Measurements from ENCODE around the gene EDEM3. TPM values are rescaled to one million over a fixed set of nuclear protein-coding genes. Genes with fewer than 3 reads are reported as not detected.

The EDEM3 gene
- total RNA-seq, 2 experiments from 2014 or later = 23.0 to 25.4 TPM

GRCh38 chr1:184665360-184665759, 89.3 kb downstream of the EDEM3 start:
- H3K9me3 Mint-ChIP-seq (ENCODE audit: low read depth) = no peaks in the 10 kb centered on the region
- ATAC-seq = no peak
- H3K36me3 Mint-ChIP-seq = no peaks in the 10 kb centered on the region
- CTCF ChIA-PET = interaction anchor here (1.2 to 1.4 kb wide), 3 partner anchors 13 to 24 kb away, joined by 3 to 4 read pairs (median 3); no protein-coding TSS in a partner anchor
- H3K27me3 Mint-ChIP-seq = peaks cover 9% of the 10 kb centered on the region
- H3K4me1 Mint-ChIP-seq = peaks cover 3% of the 10 kb centered on the region
- H3K4me3 Mint-ChIP-seq = no peak overlapping the region
- no peak overlapping the region for H3K27ac Mint-ChIP-seq
- no peak for DNase-seq

- peaks cover 9% of the 10 kb centered on the region for H3K27me3 Mint-ChIP-seq
- peaks cover 3% of the 10 kb centered on the region for H3K4me1 Mint-ChIP-seq
- DNase-seq (no peak), ATAC-seq (no peak)
- H3K9me3 Mint-ChIP-seq (ENCODE audit: low read depth) = no peaks in the 10 kb centered on the region
- H3K36me3 Mint-ChIP-seq = no peaks in the 10 kb centered on the region
- CTCF ChIA-PET = interaction anchor here (0.9 to 2.0 kb wide), 18 partner anchors 9 to 816 kb away, joined by 3 to 7 read pairs (median 4); no protein-coding TSS in a partner anchor
- no peak overlapping the region for H3K4me3 Mint-ChIP-seq
- H3K27ac Mint-ChIP-seq = no peak overlapping the region
Observed at GRCh38 chr1:184664661-184665060, 90.0 kb downstream of the EDEM3 start.

DNA sequence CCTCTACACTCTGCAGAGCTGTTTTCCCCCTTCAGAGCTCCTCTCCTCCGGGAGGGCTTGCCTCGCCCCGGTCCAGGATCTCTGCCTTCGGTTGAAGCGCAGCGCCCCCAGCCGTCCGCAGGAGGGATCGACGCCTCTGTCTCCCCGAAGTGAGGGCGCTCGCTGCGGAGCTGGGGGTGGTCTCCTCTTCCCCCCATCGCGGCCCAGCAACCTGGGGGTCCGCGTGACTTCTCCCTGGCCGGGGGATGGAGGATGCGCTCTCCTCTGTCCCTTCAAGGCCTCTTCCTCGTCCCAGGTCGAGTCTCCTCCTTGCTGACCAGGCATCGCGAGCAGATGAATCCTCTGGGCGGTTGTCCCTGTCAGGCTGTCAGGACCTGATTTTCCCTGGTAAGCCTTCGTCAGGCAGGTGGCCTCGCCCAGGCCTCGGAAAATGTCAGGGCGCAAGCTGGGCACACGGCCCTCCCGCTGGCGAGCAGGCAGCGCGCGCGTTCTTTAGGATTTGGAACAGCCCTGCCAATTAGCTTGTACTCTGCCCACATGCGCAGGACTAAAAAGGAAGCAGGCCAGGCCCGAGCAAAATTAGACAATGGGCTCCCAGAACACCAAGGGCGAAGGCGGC, 90.5 kb downstream of the EDEM3 start:
- peaks cover 3% of the 10 kb centered on the region for H3K4me1 Mint-ChIP-seq

GRCh38 chr1:184661801-184662200, 92.9 kb downstream of the EDEM3 start:
- H3K4me1 Mint-ChIP-seq = peaks cover 3% of the 10 kb centered on the region
- H3K36me3 Mint-ChIP-seq = no peaks in the 10 kb centered on the region
- no peaks in the 10 kb centered on the region for H3K9me3 Mint-ChIP-seq (ENCODE audit: low read depth)
- no peak overlapping the region for H3K27ac Mint-ChIP-seq
- CTCF ChIA-PET = interaction anchor here (1.1 kb wide), 1 partner anchor 19 kb away, joined by 4 read pairs; no protein-coding TSS in a partner anchor
- H3K4me3 Mint-ChIP-seq = no peak overlapping the region
- peaks cover 7% of the 10 kb centered on the region for H3K27me3 Mint-ChIP-seq
- DNase-seq = no peak
- no peak for ATAC-seq

More for the DNA sequence above, 90.5 kb downstream of the EDEM3 start:
- CTCF ChIA-PET = interaction anchor here (0.7 to 2.0 kb wide), 23 partner anchors 9 to 815 kb away, joined by 3 to 7 read pairs (median 3); no protein-coding TSS in a partner anchor
- Mint-ChIP-seq H3K9me3 (ENCODE audit: low read depth) (no peaks in the 10 kb centered on the region), H3K4me3 (no peak overlapping the region), H3K27me3 (peaks cover 7% of the 10 kb centered on the region), H3K27ac (no peak overlapping the region), H3K36me3 (no peaks in the 10 kb centered on the region)
- DNase-seq (peak; percentile 63), ATAC-seq (peak; percentile 76)

GRCh38 chr1:184660462-184661191, 94.0 kb downstream of the EDEM3 start:
- CTCF ChIA-PET = no interaction called here
- no peaks in the 10 kb centered on the region for H3K36me3 Mint-ChIP-seq
- H3K9me3 Mint-ChIP-seq (ENCODE audit: low read depth) = no peaks in the 10 kb centered on the region
- H3K4me3 Mint-ChIP-seq = no peak overlapping the region
- H3K27ac Mint-ChIP-seq = no peak overlapping the region
- no peak for ATAC-seq
- peaks cover 3% of the 10 kb centered on the region for H3K4me1 Mint-ChIP-seq
- no peak for DNase-seq
- peaks cover 7% of the 10 kb centered on the region for H3K27me3 Mint-ChIP-seq

GRCh38 chr1:184658055-184658454, 96.6 kb downstream of the EDEM3 start:
- Mint-ChIP-seq H3K4me3 (no peak overlapping the region), H3K36me3 (no peaks in the 10 kb centered on the region), H3K4me1 (no peaks in the 10 kb centered on the region), H3K27me3 (peaks cover 11% of the 10 kb centered on the region), H3K27ac (no peak overlapping the region), H3K9me3 (ENCODE audit: low read depth) (no peaks in the 10 kb centered on the region)
- no peak for DNase-seq
- no peak for ATAC-seq
- CTCF ChIA-PET = no interaction called here

GRCh38 chr1:184656221-184656620, 98.4 kb downstream of the EDEM3 start:
- ATAC-seq = no peak
- CTCF ChIA-PET = interaction anchor here (1.2 kb wide), 1 partner anchor 8 kb away, joined by 4 read pairs; no protein-coding TSS in a partner anchor

DNA sequence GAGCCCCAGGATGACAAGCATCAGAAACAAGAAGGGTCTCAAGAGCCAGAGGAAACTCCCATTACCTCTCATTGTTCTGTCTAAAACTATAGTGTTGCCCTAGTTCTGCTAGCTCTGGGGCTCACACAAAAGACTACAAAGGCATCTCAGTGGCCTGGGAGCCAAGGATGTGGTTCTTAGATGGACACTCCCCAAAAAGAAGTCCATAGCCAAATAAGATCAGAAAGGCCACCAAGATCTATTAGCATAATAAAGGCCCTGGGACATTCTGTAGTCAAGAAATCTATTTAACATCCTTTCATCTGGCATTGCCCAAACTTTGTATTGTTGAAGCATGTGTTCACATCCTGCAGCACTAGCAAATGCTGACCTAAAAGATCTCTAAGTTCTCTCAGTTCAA, 99.5 kb downstream of the EDEM3 start:
- H3K4me1 Mint-ChIP-seq = no peaks in the 10 kb centered on the region
- H3K27ac Mint-ChIP-seq = no peak overlapping the region
- no peaks in the 10 kb centered on the region for H3K9me3 Mint-ChIP-seq (ENCODE audit: low read depth)
- no peak overlapping the region for H3K4me3 Mint-ChIP-seq
- CTCF ChIA-PET = interaction anchor here (1.2 kb wide), 1 partner anchor 9 kb away, joined by 4 read pairs; no protein-coding TSS in a partner anchor
- ATAC-seq = no peak
- H3K27me3 Mint-ChIP-seq = peaks cover 27% of the 10 kb centered on the region
- H3K36me3 Mint-ChIP-seq = peaks cover 2% of the 10 kb centered on the region
- DNase-seq = no peak

More at GRCh38 chr1:184656221-184656620, 98.4 kb downstream of the EDEM3 start:
- no peak for DNase-seq
- Mint-ChIP-seq H3K36me3 (peaks cover 2% of the 10 kb centered on the region), H3K9me3 (ENCODE audit: low read depth) (no peaks in the 10 kb centered on the region), H3K4me3 (no peak overlapping the region), H3K4me1 (no peaks in the 10 kb centered on the region), H3K27ac (no peak overlapping the region), H3K27me3 (peaks cover 27% of the 10 kb centered on the region)

- no peaks in the 10 kb centered on the region for H3K4me1 Mint-ChIP-seq
- DNase-seq (no peak), ATAC-seq (no peak)
- H3K9me3 Mint-ChIP-seq (ENCODE audit: low read depth) = no peaks in the 10 kb centered on the region
- no peak overlapping the region for H3K4me3 Mint-ChIP-seq
- H3K27ac Mint-ChIP-seq = no peak overlapping the region
- peaks cover 29% of the 10 kb centered on the region for H3K27me3 Mint-ChIP-seq
- peaks cover 2% of the 10 kb centered on the region for H3K36me3 Mint-ChIP-seq
- CTCF ChIA-PET = interaction anchor here (3.1 kb wide), 1 partner anchor 14 kb away, joined by 7 read pairs; no protein-coding TSS in a partner anchor
Observed at GRCh38 chr1:184650177-184650866, 104.3 kb downstream of the EDEM3 start.

- no peak for DNase-seq
- Mint-ChIP-seq H3K36me3 (peaks cover 2% of the 10 kb centered on the region), H3K4me1 (no peaks in the 10 kb centered on the region), H3K27me3 (peaks cover 25% of the 10 kb centered on the region), H3K27ac (no peak overlapping the region), H3K9me3 (ENCODE audit: low read depth) (no peaks in the 10 kb centered on the region), H3K4me3 (no peak overlapping the region)
- CTCF ChIA-PET = no interaction called here
- no peak for ATAC-seq
Observed at GRCh38 chr1:184649451-184649888, 105.2 kb downstream of the EDEM3 start.

- H3K9me3 Mint-ChIP-seq (ENCODE audit: low read depth) = no peaks in the 10 kb centered on the region
- CTCF ChIA-PET = no interaction called here
- no peak overlapping the region for H3K4me3 Mint-ChIP-seq
- H3K27me3 Mint-ChIP-seq = peaks cover 23% of the 10 kb centered on the region
- DNase-seq (no peak), ATAC-seq (no peak)
- no peaks in the 10 kb centered on the region for H3K4me1 Mint-ChIP-seq
- H3K27ac Mint-ChIP-seq = no peak overlapping the region
- peaks cover 2% of the 10 kb centered on the region for H3K36me3 Mint-ChIP-seq
Observed at GRCh38 chr1:184648856-184649201, 105.8 kb downstream of the EDEM3 start.

GRCh38 chr1:184648160-184648855, 106.3 kb downstream of the EDEM3 start:
- CTCF ChIA-PET = no interaction called here
- Mint-ChIP-seq H3K27me3 (peaks cover 23% of the 10 kb centered on the region), H3K27ac (no peak overlapping the region), H3K9me3 (ENCODE audit: low read depth) (no peaks in the 10 kb centered on the region), H3K36me3 (peaks cover 2% of the 10 kb centered on the region), H3K4me1 (no peaks in the 10 kb centered on the region), H3K4me3 (no peak overlapping the region)
- ATAC-seq (no peak), DNase-seq (no peak)

DNA sequence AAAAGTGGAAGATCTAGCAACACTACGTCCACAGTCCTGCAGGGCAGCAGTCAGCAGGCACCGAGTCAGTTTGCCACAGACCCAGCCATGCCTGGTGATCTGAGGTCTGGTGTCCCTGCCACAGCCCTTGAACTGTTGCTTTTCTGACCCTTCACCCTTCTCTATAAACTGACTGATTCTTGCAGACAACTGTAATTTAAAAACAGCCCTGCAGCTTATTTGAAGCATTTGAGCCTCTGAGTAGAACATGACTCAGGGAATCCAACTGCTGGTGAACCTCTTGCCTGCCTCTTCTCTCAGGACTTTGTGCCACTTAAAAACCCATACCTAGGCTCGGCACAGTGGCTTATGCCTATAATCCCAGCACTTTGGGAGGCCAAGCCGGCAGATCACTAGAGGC, 107.2 kb downstream of the EDEM3 start:
- CTCF ChIA-PET = no interaction called here
- no peaks in the 10 kb centered on the region for H3K9me3 Mint-ChIP-seq (ENCODE audit: low read depth)
- H3K4me3 Mint-ChIP-seq = no peak overlapping the region
- H3K4me1 Mint-ChIP-seq = no peaks in the 10 kb centered on the region
- H3K36me3 Mint-ChIP-seq = peaks cover 2% of the 10 kb centered on the region
- peaks cover 20% of the 10 kb centered on the region for H3K27me3 Mint-ChIP-seq
- no peak overlapping the region for H3K27ac Mint-ChIP-seq
- ATAC-seq (no peak), DNase-seq (no peak)
